ENCODE data around the gene CWC27.

DNA sequence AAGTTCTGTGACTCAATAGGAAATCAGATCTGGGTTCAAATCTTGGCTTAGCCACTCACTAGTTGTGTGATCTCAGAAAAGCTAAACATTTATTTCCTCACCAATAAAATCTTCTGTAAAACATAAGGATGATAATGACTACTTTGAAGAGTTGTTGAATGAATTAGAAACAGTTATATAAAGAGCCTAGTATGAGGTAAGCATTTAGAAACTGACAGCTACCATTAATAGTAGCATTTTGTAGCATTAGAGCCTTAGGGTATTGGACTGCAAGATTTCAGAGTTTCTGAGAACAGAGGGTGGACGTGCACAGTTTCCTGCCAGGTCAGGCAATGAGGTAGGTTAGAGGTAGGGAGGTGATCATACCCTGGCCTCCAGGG lies 293.2 kb downstream of the CWC27 start:
- TF ChIP-seq, protein P1, sequence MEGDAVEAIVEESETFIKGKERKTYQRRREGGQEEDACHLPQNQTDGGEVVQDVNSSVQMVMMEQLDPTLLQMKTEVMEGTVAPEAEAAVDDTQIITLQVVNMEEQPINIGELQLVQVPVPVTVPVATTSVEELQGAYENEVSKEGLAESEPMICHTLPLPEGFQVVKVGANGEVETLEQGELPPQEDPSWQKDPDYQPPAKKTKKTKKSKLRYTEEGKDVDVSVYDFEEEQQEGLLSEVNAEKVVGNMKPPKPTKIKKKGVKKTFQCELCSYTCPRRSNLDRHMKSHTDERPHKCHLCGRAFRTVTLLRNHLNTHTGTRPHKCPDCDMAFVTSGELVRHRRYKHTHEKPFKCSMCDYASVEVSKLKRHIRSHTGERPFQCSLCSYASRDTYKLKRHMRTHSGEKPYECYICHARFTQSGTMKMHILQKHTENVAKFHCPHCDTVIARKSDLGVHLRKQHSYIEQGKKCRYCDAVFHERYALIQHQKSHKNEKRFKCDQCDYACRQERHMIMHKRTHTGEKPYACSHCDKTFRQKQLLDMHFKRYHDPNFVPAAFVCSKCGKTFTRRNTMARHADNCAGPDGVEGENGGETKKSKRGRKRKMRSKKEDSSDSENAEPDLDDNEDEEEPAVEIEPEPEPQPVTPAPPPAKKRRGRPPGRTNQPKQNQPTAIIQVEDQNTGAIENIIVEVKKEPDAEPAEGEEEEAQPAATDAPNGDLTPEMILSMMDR (IDR thresholded peaks at IDR 0.05; ENCODE audit: borderline replicate concordance, extremely low read depth, low read length, poor library complexity, severe bottlenecking), result no peak
- TF ChIP-seq EZH2 (IDR thresholded peaks at IDR 0.05; ENCODE audit: borderline replicate concordance, low read depth, low read length, severe bottlenecking), result no peak

All from DND-41 (cell line).